Stomach smooth muscle (tissue), 2 donors: Measurements from ENCODE around the gene MINAR2.

Experiments
- H3K27ac ChIP-seq: one replicate; pipeline ENCODE4 v1.7.0; 2013; ENCODE audit warnings: mild to moderate bottlenecking, low read length, inconsistent platforms
- H3K27me3 ChIP-seq, 2 donors: one replicate each; pipeline ENCODE4 v1.7.0; 2013; ENCODE audit warnings: low read length in 2 of 2; ENCODE audit not compliant: insufficient read depth in 2 of 2, control insufficient read depth in 1 of 2
- H3K36me3 ChIP-seq, 2 donors: one replicate each; pipeline ENCODE4 v1.7.0; 2013; ENCODE audit warnings: low read length in 2 of 2; ENCODE audit not compliant: control insufficient read depth in 2 of 2, insufficient read depth in 2 of 2
- H3K4me1 ChIP-seq: one replicate; pipeline ENCODE4 v1.7.0; 2013; ENCODE audit warnings: low read length; ENCODE audit not compliant: control insufficient read depth, insufficient read depth
- H3K4me3 ChIP-seq, 2 donors: one replicate each; pipeline ENCODE4 v1.7.0; 2013; ENCODE audit warnings: low read length in 2 of 2
- H3K9ac ChIP-seq, 2 donors: one replicate each; pipeline ENCODE4 v1.7.0; 2013; ENCODE audit warnings: low read length in 2 of 2, mild to moderate bottlenecking in 1 of 2
- H3K9me3 ChIP-seq, 2 donors: one replicate each; pipeline ENCODE4 v1.7.0; 2013; ENCODE audit warnings: low read length in 2 of 2; ENCODE audit not compliant: control insufficient read depth in 2 of 2
- donor health status: healthy.
- donor health status: Pancreatic carcinoma.

MINAR2 gene

GRCh38 chr5:129773376-129773775 is 25.5 kb downstream of the MINAR2 start:
- no peak overlapping the region for H3K27ac ChIP-seq
- no peaks in the 10 kb centered on the region for H3K27me3 ChIP-seq
- no peaks in the 10 kb centered on the region for H3K4me1 ChIP-seq
- no peaks in the 10 kb centered on the region for H3K9me3 ChIP-seq
- H3K4me3 ChIP-seq: no peak overlapping the region
- H3K9ac ChIP-seq: no peak overlapping the region
- no peaks in the 10 kb centered on the region for H3K36me3 ChIP-seq

DNA sequence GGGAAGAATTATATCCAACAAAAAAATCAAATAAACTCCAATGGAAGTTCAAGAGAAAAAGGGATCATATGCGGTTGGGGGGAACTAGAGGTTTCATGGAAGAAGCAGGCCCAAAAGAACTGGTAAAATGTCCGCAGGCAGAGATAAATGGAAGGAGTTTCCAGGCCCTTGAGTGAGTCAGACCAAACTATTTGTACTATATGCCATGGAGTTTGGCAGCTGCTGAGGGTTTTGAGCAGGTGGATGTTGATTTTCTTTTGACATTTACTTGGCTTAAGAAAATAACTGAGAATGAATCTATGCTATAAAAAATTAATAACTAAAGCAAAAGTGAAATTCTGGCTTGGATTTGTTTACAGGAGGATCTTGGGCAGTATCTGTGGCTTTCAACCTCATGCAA is 33.7 kb downstream of the MINAR2 start:
- Histone ChIP-seq H3K9me3 (peaks cover 0 to 3% of the 10 kb centered on the region in 2 donors), H3K4me1 (no peaks in the 10 kb centered on the region), H3K27me3 (no peaks in the 10 kb centered on the region), H3K4me3 (no peak overlapping the region), H3K27ac (no peak overlapping the region), H3K9ac (no peak overlapping the region), H3K36me3 (no peaks in the 10 kb centered on the region)

- no peak overlapping the region for H3K9ac ChIP-seq
- no peaks in the 10 kb centered on the region for H3K9me3 ChIP-seq
- no peaks in the 10 kb centered on the region for H3K4me1 ChIP-seq
- H3K4me3 ChIP-seq: no peak overlapping the region
- no peak overlapping the region for H3K27ac ChIP-seq
- H3K27me3 ChIP-seq: no peaks in the 10 kb centered on the region
- no peaks in the 10 kb centered on the region for H3K36me3 ChIP-seq
Measured at GRCh38 chr5:129803403-129803802, 55.5 kb downstream of the MINAR2 start.

DNA sequence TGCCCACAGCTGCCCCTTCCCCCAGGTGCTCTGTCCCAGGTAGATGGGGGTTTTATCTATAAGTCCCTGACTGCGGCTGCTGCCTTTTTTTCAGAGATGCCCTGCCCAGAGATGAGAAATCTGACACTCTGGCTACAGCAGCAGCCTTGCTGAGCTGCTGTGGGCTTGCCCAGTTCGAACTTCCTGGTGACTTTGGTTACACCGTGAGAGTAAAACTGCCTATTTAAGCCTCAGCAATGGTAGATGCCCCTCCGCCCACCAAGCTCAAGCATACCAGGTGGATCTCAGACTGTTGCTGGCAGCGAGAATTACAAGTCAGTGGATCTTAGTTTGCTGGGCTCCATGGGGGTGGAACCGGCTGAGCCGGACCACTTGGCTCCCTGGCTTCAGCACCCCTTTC is 56.8 kb downstream of the MINAR2 start:
- Histone ChIP-seq H3K27ac (no peak overlapping the region), H3K27me3 (no peaks in the 10 kb centered on the region), H3K36me3 (no peaks in the 10 kb centered on the region), H3K4me1 (no peaks in the 10 kb centered on the region), H3K9ac (no peak overlapping the region), H3K9me3 (no peaks in the 10 kb centered on the region), H3K4me3 (no peak overlapping the region)

GRCh38 chr5:129807162-129807814 is 59.4 kb downstream of the MINAR2 start:
- Histone ChIP-seq H3K4me1 (no peaks in the 10 kb centered on the region), H3K9ac (no peak overlapping the region), H3K9me3 (no peaks in the 10 kb centered on the region), H3K27me3 (no peaks in the 10 kb centered on the region), H3K36me3 (no peaks in the 10 kb centered on the region), H3K4me3 (no peak overlapping the region), H3K27ac (no peak overlapping the region)
